Kasumi-1 (cell line): ENCODE results near the gene TPRN.

Source experiments
- DNase-seq, 2 experiments: peaks; one replicate each; lab custom pipeline; 2025; lab: John Stamatoyannopoulos, UW

The TPRN gene

GRCh38 chr9:137143459-137143858 is 57.1 kb downstream of the TPRN start:
- DNase-seq: no peak

- no peak for DNase-seq
These were observed 58.3 kb downstream of the TPRN start for GRCh38 chr9:137141976-137142936.
